Cardiac fibroblast (primary cell): ENCODE results near the gene SBF1.
"Not testable (repeated sequence)": the region's sequence is repeated elsewhere in the genome, so short reads cannot be mapped to it uniquely, and the experiment has no call there.

Source experiments
- DNase-seq, 2 donors: peaks; one replicate each; pipeline versions ENCODE4 v3.0.0 to v3.0.0-alpha.2; 2010; ENCODE audit warnings: low read depth in 2 of 2
- H3K4me3 ChIP-seq, 2 donors: replicated peaks in 1 of 2; 1 replicate in 1 of 2; 2 replicates in 1 of 2; pipeline ENCODE4 v1.5.1; 2011; ENCODE audit warnings: low read depth in 2 of 2, low read length in 2 of 2, mild to moderate bottlenecking in 2 of 2, moderate library complexity in 1 of 2
- CTCF ChIP-seq: IDR thresholded peaks from one replicate; pipeline ENCODE4 v1.5.1; 2011; ENCODE audit warnings: low read depth, mild to moderate bottlenecking, low read length, inconsistent platforms

Gene SBF1

GRCh38 chr22:50403701-50404101 lies 71.1 kb downstream of the SBF1 start:
- TF ChIP-seq CTCF, result no peak
- H3K4me3 ChIP-seq, result no peak overlapping the region
- DNase-seq, result peak in 1 of 2 donors; percentile 27

- H3K4me3 ChIP-seq, result no peak overlapping the region
- DNase-seq, result no peak
- no peak for TF ChIP-seq CTCF
Measured at GRCh38 chr22:50401907-50402306, 72.9 kb downstream of the SBF1 start.

GRCh38 chr22:50400931-50401330 lies 73.9 kb downstream of the SBF1 start:
- no peak for DNase-seq
- TF ChIP-seq CTCF, result no peak
- no peak overlapping the region for H3K4me3 ChIP-seq

- no peak for DNase-seq
- TF ChIP-seq CTCF, result no peak
- H3K4me3 ChIP-seq, result no peak overlapping the region
Measured at GRCh38 chr22:50400406-50400805, 74.4 kb downstream of the SBF1 start.

GRCh38 chr22:50399751-50400331 lies 75.0 kb downstream of the SBF1 start:
- peak; percentile 14 to 22 for DNase-seq
- H3K4me3 ChIP-seq, result no peak overlapping the region
- TF ChIP-seq CTCF, result peak; percentile 61

- H3K4me3 ChIP-seq, result no peak overlapping the region
- no peak for DNase-seq
- no peak for TF ChIP-seq CTCF
Measured at GRCh38 chr22:50398831-50399648, 75.8 kb downstream of the SBF1 start.

GRCh38 chr22:50397371-50398060 lies 77.3 kb downstream of the SBF1 start:
- not testable (repeated sequence) for DNase-seq, H3K4me3 ChIP-seq
